ENCODE data around the gene PEMT.

DNA sequence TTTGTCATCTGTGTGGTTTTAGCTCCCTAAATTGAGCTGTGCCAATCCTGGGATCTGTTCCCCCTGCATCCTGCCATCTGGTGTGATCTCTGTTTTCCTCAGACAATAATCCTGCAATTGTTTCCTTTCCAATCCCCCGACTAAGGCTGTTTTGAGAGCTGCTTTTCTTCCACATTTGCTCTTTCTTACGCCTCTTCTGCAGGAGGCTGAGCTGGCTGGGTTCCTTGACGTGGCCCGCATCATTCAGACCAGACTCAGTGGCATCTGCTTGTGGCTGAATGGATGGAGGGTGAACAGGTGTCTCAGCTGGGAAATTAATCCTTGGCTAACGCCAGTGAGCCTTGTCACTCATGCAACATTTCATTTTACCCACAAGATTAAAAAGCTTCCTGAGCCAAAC is 124.5 kb downstream of the PEMT start:
- TF ChIP-seq, protein P1, sequence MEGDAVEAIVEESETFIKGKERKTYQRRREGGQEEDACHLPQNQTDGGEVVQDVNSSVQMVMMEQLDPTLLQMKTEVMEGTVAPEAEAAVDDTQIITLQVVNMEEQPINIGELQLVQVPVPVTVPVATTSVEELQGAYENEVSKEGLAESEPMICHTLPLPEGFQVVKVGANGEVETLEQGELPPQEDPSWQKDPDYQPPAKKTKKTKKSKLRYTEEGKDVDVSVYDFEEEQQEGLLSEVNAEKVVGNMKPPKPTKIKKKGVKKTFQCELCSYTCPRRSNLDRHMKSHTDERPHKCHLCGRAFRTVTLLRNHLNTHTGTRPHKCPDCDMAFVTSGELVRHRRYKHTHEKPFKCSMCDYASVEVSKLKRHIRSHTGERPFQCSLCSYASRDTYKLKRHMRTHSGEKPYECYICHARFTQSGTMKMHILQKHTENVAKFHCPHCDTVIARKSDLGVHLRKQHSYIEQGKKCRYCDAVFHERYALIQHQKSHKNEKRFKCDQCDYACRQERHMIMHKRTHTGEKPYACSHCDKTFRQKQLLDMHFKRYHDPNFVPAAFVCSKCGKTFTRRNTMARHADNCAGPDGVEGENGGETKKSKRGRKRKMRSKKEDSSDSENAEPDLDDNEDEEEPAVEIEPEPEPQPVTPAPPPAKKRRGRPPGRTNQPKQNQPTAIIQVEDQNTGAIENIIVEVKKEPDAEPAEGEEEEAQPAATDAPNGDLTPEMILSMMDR (IDR thresholded peaks at IDR 0.05; ENCODE audit: low read length) = no peak
- no peak for TF ChIP-seq EZH2 (IDR thresholded peaks at IDR 0.05; ENCODE audit: borderline replicate concordance, low read length)
